ENCODE data around the gene C12orf75. TPM values are rescaled to one million over a fixed set of nuclear protein-coding genes. Genes with fewer than 3 reads are reported as not detected.

C12orf75 gene
- total RNA-seq, 2 donors from 2014 or later: 80.4 to 91.9 TPM

GRCh38 chr12:105321125-105321524 lies 9.4 kb upstream of the C12orf75 start:
- Histone ChIP-seq H3K36me3 (no peaks in the 10 kb centered on the region), H3K27ac (no peak overlapping the region), H3K27me3 (replicated peaks; ENCODE audit: insufficient read depth) (no peaks in the 10 kb centered on the region), H3K4me1 (ENCODE audit: control insufficient read depth in 1 of 2, low read depth in 2 of 2) (peaks cover 0 to 10% of the 10 kb centered on the region in 2 donors), H3K9me3 (no peaks in the 10 kb centered on the region), H3K4me3 (no peak overlapping the region)
- DNase-seq (ENCODE audit: low spot score) (no peak), ATAC-seq (ENCODE audit: insufficient number of reproducible peaks, low FRiP score, low read depth) (no peak)
- no peak for TF ChIP-seq CTCF (IDR thresholded peaks at IDR 0.05)

GRCh38 chr12:105322070-105322469 lies 8.4 kb upstream of the C12orf75 start:
- DNase-seq (ENCODE audit: low spot score) (no peak), ATAC-seq (ENCODE audit: insufficient number of reproducible peaks, low FRiP score, low read depth) (no peak)
- H3K27me3 ChIP-seq (replicated peaks; ENCODE audit: insufficient read depth): no peaks in the 10 kb centered on the region
- H3K4me3 ChIP-seq: no peak overlapping the region
- no peak overlapping the region for H3K27ac ChIP-seq
- no peaks in the 10 kb centered on the region for H3K36me3 ChIP-seq
- H3K4me1 ChIP-seq (ENCODE audit: control insufficient read depth in 1 of 2, low read depth in 2 of 2): peaks cover 0 to 10% of the 10 kb centered on the region in 2 donors
- no peaks in the 10 kb centered on the region for H3K9me3 ChIP-seq
- no peak for TF ChIP-seq CTCF (IDR thresholded peaks at IDR 0.05)

GRCh38 chr12:105324704-105325103 lies 5.8 kb upstream of the C12orf75 start:
- ATAC-seq (ENCODE audit: insufficient number of reproducible peaks, low FRiP score, low read depth): no peak
- TF ChIP-seq CTCF (IDR thresholded peaks at IDR 0.05): no peak

GRCh38 chr12:105325117-105325516 lies 5.4 kb upstream of the C12orf75 start:
- no peaks in the 10 kb centered on the region for H3K36me3 ChIP-seq
- no peaks in the 10 kb centered on the region for H3K27me3 ChIP-seq (replicated peaks; ENCODE audit: insufficient read depth)
- H3K27ac ChIP-seq: no peak overlapping the region
- ATAC-seq (ENCODE audit: insufficient number of reproducible peaks, low FRiP score, low read depth): no peak
- no peak for DNase-seq (ENCODE audit: low spot score)
- H3K9me3 ChIP-seq: no peaks in the 10 kb centered on the region
- TF ChIP-seq CTCF (IDR thresholded peaks at IDR 0.05): no peak
- H3K4me1 ChIP-seq (ENCODE audit: control insufficient read depth in 1 of 2, low read depth in 2 of 2): peaks cover 0 to 3% of the 10 kb centered on the region in 2 donors
- no peak overlapping the region for H3K4me3 ChIP-seq

More at GRCh38 chr12:105324704-105325103, 5.8 kb upstream of the C12orf75 start:
- no peaks in the 10 kb centered on the region for H3K4me1 ChIP-seq (ENCODE audit: control insufficient read depth in 1 of 2, low read depth in 2 of 2)
- no peaks in the 10 kb centered on the region for H3K36me3 ChIP-seq
- no peaks in the 10 kb centered on the region for H3K27me3 ChIP-seq (replicated peaks; ENCODE audit: insufficient read depth)
- no peaks in the 10 kb centered on the region for H3K9me3 ChIP-seq
- no peak overlapping the region for H3K4me3 ChIP-seq
- DNase-seq (ENCODE audit: low spot score): no peak
- no peak overlapping the region for H3K27ac ChIP-seq

- Histone ChIP-seq H3K27ac (no peak overlapping the region), H3K36me3 (no peaks in the 10 kb centered on the region), H3K9me3 (no peaks in the 10 kb centered on the region), H3K27me3 (replicated peaks; ENCODE audit: insufficient read depth) (no peaks in the 10 kb centered on the region), H3K4me1 (ENCODE audit: control insufficient read depth in 1 of 2, low read depth in 2 of 2) (peaks cover 22 to 35% of the 10 kb centered on the region in 2 donors), H3K4me3 (peak overlapping the region; percentile 90)
- no peak for TF ChIP-seq CTCF (IDR thresholded peaks at IDR 0.05)
- ATAC-seq (ENCODE audit: insufficient number of reproducible peaks, low FRiP score, low read depth): no peak
- DNase-seq (ENCODE audit: low spot score): no peak
These were observed 587 bp upstream of the C12orf75 start for GRCh38 chr12:105329926-105330282.
